ENCODE data around the gene RALGDS.
"Not testable (repeated sequence)": the region's sequence is repeated elsewhere in the genome, so short reads cannot be mapped to it uniquely, and the experiment has no call there.

The RALGDS gene

GRCh38 chr9:133083688-133084087 is 37.4 kb downstream of the RALGDS start:
- not testable (repeated sequence) for ATAC-seq

GRCh38 chr9:133081957-133082644 is 38.9 kb downstream of the RALGDS start:
- not testable (repeated sequence) for ATAC-seq

DNA sequence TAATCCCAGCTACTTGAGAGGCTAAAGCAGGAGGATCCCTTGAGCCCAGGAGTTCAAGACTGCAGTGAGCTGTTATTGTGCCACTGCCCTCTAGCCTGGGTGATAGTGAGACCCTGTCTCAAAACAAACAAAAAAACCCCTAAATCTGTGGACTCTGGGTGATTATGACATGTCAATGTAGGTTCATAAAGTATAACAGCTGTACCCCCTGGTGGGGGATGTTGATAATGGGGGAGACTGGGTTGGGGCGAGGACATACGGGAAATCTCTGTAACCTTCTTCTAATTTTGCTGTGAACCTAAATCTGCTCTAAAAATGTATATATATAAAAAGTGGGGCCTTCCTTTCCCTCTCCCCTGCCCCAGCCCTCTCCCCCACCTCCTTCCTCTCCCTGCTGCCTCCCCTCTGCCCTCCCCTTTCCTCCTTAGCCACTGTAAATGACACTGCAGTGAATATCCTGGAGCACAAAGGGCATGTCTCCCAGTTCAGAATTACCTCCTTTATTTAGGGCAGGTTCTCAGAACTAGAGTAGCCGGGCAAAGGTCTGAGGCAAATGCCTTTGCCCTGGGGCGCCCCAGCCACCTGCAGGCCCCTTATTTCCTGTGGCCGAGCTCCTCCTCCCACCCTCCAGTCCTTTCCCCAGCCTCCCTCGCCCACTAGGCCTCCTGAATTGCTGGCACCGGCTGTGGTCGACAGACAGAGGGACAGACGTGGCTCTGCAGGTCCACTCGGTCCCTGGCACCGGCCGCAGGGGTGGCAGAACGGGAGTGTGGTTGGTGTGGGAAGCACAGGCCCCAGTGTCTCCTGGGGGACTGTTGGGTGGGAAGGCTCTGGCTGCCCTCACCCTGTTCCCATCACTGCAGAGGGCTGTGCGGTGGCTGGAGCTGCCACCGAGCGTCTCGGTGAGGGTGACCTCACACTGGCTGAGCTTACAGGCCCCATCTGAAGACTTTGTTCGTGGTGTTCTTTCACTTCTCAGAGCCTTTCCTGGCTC is 40.0 kb downstream of the RALGDS start:
- ATAC-seq = not testable (repeated sequence)

DNA sequence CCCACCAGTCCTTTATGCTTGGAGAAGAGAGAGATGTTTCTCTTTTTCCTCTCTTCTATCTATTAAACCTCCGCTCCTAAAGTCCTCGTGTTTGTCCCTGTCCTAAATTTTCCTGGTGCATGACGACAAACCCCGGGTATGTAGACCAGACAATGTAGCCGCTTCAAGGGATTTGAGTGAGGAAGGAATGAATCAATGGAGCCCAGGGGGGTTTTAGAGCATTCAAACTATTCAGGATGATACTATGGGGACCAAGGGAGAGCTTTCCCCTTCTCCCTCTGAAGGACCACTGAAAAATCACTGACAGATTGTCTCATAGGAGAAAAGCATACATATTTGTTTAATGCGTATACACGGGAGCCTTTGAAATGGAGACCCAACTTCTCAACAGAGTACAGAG is 40.9 kb downstream of the RALGDS start:
- no peak for ATAC-seq

GRCh38 chr9:133078486-133078885 is 42.6 kb downstream of the RALGDS start:
- no peak for ATAC-seq

DNA sequence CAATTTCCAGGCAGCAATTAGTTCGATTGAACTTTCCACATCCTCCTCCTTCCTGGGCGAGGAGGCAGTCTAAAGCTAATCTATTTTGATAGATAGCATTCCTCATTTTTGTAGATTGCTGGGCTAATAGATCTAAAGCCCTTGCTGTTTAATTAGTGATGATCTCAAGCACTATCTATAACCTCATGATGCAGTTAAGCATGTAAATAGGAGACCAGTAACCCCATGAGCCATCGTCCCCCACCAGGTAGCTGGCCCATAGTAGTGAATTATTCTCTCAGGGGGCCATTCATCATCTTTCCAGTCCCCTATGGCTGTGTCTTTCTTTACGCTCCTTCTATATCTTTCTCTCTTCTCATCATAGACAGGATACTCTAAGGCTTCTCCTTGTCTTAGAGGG is 44.3 kb downstream of the RALGDS start:
- no peak for ATAC-seq

DNA sequence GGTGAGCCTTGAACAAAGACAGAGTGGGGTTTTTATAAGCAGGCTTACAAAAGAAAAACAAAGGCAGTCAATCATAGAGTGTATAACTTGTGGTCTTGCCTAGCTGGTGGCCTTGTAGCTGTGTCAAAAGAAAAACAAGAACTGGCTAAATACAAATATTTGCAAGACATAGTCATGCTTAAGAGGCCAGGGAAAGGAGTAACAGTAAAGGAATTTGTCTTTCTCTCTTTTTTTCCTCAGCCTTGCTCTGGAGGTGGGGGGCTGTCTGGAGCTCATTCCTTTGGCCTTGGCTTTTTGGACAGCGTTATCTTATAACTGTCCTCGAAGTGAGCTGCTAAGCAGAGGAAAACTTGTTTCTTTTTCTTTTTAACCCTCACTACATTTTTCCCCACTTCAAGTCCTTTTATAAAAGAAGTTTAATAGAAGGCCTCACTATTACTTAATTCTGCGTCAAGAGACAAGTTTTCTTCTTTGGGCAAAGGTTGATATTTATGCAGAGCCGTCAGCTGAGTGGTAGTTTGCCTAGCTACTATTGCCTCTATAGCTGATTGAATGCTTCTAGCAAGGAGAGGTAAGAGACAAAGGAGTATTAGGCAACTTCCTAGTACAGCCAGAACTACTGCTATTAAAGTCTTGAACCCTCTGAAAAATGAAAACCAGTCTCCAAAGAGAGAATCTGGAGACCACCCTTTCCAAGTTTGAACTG is 45.0 kb downstream of the RALGDS start:
- ATAC-seq = no peak

DNA sequence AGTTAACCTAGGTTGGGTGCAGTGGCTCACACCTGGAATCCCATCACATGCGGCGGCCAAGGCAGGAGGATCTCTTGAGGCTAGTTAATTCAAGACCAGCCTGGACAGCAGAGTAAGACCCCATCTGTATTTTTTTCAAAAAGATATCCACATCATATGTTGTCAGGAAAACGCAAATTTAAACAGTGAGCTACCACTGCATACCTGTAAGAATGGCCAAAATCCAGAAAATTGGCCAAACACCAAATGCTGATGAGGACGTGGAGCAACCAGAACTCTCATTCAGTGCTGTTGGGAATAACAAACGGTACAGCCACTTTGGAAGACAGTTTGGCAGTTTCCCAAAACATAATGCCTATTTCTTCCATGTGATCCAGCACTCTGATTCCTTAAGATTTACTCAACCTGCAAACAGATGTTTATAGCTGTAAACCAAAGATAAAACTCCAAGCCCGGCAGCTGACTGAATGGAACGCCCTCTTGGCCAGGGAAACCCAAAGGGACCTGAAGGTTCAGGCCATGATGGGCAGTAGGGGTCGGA is 46.9 kb downstream of the RALGDS start:
- ATAC-seq = no peak

DNA sequence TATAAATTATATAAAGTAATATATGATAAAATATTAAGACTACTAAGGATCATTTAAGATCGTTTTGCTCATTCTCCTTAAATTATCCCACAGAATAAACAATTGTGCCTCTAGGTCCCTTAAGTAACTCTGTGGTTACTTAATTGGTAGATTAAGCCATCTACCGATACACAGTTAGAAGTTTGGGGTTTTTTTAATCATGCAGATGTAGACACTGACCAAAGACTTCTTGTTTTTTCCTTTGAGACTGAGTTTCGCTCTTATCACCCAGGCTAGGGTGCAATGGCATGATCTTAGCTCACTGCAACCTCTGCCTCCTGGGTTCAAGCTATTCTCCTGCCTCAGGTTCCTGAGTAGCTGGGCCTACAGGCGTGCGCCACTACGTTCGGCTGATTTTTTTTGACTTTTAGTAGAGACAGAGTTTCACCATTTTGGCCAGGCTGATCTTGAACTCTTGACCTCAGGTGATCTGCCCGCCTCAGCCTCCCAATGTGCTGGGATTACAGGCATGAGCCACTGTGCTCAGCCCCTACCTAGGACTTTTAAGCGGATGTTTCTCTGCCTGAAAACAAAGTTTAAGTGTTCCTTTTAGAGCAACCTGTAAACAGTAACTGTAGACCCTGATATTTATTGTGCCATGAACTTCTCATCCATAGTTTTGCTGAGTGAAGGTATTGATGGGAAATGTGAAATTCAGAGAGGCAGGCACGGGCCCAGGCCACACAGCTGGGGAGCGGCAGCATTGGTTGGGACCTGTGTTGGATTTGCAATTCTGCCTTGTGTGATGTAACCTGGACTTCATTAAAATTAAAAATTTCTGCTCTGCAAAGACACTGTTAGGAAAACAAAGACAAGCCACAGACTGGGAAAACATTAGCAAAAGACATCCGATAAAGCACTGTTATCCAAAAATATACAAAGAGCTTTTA is 47.7 kb downstream of the RALGDS start:
- ATAC-seq = no peak

DNA sequence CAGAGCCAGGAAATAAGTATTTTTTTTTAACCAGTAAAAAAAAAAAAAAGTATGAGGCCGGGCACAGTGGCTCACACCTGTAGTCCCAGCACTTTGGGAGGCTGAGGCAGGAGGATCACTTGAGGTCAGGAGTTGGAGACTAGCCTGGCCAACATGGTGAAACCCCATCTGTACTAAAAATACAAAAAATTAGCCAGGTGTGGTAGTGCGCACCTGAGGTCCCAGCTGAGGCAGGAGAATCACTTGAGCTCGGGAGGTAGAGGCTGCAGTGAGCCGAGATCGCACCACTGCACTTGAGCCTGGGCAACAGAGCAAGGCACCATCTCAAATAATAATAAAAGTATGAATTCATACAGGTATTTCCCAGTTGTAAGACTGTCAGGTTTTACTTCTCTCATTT is 48.8 kb downstream of the RALGDS start:
- ATAC-seq = not testable (repeated sequence)

DNA sequence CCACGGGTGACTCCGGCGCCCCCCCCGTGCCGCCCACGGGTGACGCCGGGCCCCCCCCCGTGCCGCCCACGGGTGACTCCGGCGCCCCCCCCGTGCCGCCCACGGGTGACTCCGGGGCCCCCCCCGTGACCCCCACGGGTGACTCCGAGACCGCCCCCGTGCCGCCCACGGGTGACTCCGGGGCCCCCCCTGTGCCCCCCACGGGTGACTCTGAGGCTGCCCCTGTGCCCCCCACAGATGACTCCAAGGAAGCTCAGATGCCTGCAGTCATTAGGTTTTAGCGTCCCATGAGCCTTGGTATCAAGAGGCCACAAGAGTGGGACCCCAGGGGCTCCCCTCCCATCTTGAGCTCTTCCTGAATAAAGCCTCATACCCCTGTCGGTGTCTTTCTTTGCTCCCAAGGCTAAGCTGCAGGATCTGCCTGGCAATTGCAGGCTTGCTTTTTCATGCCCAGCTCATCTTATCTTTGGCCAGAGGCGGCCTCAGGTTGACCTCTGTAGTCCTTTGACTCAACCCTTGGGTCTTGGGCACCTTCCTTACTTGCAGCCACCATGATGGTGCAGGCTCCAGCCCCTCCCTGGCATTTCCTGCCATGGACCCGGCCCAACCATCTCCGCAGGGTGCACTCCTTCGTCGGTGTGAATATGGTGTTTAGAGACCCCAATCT is 49.4 kb downstream of the RALGDS start:
- ATAC-seq = no peak

- not testable (repeated sequence) for ATAC-seq
Measured at GRCh38 chr9:133070985-133071384, 50.1 kb downstream of the RALGDS start.

DNA sequence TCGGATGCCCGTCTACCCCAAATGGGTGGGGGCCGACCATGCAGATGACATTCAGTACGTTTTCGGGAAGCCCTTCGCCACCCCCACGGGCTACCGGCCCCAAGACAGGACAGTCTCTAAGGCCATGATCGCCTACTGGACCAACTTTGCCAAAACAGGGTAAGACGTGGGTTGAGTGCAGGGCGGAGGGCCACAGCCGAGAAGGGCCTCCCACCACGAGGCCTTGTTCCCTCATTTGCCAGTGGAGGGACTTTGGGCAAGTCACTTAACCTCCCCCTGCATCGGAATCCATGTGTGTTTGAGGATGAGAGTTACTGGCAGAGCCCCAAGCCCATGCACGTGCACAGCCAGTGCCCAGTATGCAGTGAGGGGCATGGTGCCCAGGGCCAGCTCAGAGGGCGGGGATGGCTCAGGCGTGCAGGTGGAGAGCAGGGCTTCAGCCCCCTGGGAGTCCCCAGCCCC is 50.5 kb downstream of the RALGDS start:
- ATAC-seq = not testable (repeated sequence)

DNA sequence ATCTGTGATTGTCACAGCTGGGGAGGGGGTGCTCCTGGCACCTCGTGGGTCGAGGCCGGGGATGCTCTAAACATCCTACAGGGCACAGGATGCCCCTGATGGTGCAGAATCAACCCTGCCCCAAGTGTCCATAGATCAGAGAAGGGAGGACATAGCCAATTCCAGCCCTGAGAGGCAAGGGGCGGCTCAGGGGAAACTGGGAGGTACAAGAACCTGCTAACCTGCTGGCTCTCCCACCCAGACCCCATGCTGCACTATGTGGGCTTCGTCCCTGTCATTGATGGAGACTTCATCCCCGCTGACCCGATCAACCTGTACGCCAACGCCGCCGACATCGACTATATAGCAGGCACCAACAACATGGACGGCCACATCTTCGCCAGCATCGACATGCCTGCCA is 52.6 kb downstream of the RALGDS start:
- ATAC-seq = not testable (repeated sequence)

- ATAC-seq = no peak
Measured at GRCh38 chr9:133067813-133068212, 53.2 kb downstream of the RALGDS start.

- no peak for ATAC-seq
Measured at GRCh38 chr9:133067006-133067405, 54.0 kb downstream of the RALGDS start.

- no peak for ATAC-seq
Measured at GRCh38 chr9:133066181-133066983, 54.7 kb downstream of the RALGDS start.

- ATAC-seq = no peak
Measured at GRCh38 chr9:133065070-133065388, 56.0 kb downstream of the RALGDS start.

- no peak for ATAC-seq
Measured at GRCh38 chr9:133064241-133065069, 56.6 kb downstream of the RALGDS start.

Measured in activated CD4-positive, CD25-positive, alpha-beta regulatory T cell treated with anti-CD3 and anti-CD28 coated beads, Interleukin-2, amount 50 U/mL, for 24 hours (primary cell).